Measurements from ENCODE around the gene NAGPA. TPM values are rescaled to one million over a fixed set of nuclear protein-coding genes. Genes with fewer than 3 reads are reported as not detected.

The NAGPA gene
- total and polyA plus RNA-seq, 2 of the 13 experiments (the other 11 are each of a cell fraction or from before 2014, with no cell fraction given) = 27.1 to 60.3 TPM

DNA sequence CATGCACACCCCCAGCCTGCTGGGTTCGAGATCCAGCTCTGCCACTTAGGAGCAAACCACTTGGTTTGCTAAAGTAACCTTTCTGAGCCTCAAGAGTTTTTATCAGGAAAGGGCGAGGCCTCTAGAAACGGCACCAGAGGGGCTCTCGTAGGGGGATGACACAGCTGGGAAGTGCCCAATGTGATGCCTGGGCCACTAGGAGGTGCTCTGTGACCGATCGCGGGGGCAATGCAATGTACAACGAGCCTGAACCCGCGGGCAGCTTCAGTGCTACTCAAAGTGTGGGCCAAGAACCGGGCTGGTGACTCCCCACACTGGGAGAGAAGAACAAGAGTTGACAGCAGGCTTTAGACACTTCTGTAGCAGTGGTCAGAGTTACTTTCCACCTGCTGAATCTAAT, 22.6 kb upstream of the NAGPA start (continued):
- TF ChIP-seq RAD21 (CRISPR knock-in tag; IDR thresholded peaks at IDR 0.05) = peak; percentile 87
- no peak for TF ChIP-seq FOXK1 (CRISPR knock-in tag; IDR thresholded peaks at IDR 0.05; ENCODE audit: borderline replicate concordance, low read depth)
- TF ChIP-seq CEBPB (IDR thresholded peaks at IDR 0.05; ENCODE audit: borderline replicate concordance, low read depth, low read length) = no peak
- TF ChIP-seq ZNF432 (CRISPR knock-in tag; IDR thresholded peaks at IDR 0.05; ENCODE audit: borderline replicate concordance) = no peak
- TF ChIP-seq, protein P1, sequence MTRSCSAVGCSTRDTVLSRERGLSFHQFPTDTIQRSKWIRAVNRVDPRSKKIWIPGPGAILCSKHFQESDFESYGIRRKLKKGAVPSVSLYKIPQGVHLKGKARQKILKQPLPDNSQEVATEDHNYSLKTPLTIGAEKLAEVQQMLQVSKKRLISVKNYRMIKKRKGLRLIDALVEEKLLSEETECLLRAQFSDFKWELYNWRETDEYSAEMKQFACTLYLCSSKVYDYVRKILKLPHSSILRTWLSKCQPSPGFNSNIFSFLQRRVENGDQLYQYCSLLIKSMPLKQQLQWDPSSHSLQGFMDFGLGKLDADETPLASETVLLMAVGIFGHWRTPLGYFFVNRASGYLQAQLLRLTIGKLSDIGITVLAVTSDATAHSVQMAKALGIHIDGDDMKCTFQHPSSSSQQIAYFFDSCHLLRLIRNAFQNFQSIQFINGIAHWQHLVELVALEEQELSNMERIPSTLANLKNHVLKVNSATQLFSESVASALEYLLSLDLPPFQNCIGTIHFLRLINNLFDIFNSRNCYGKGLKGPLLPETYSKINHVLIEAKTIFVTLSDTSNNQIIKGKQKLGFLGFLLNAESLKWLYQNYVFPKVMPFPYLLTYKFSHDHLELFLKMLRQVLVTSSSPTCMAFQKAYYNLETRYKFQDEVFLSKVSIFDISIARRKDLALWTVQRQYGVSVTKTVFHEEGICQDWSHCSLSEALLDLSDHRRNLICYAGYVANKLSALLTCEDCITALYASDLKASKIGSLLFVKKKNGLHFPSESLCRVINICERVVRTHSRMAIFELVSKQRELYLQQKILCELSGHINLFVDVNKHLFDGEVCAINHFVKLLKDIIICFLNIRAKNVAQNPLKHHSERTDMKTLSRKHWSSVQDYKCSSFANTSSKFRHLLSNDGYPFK (CRISPR knock-in tag; IDR thresholded peaks at IDR 0.05; ENCODE audit: borderline replicate concordance) = no peak
- peak; percentile 52; the same call in 1 of the 2 replicates for TF ChIP-seq SMC3 (IDR thresholded peaks at IDR 0.05; ENCODE audit: low read length)
- TF ChIP-seq ZNF20 (CRISPR knock-in tag; IDR thresholded peaks at IDR 0.05) = no peak
- 0 out of 2 replicates have a peak, but pooled peaks have one; percentile 31 for TF ChIP-seq ELF3 (CRISPR knock-in tag; IDR thresholded peaks at IDR 0.05)
- TF ChIP-seq ZFAT (CRISPR knock-in tag; conservative IDR thresholded peaks at IDR 0.05) = 0 out of 2 replicates have a peak, but pooled peaks have one; percentile 41
- no peak for TF ChIP-seq NCOA1 (CRISPR knock-in tag; IDR thresholded peaks at IDR 0.05)
- TF ChIP-seq, protein P2, sequence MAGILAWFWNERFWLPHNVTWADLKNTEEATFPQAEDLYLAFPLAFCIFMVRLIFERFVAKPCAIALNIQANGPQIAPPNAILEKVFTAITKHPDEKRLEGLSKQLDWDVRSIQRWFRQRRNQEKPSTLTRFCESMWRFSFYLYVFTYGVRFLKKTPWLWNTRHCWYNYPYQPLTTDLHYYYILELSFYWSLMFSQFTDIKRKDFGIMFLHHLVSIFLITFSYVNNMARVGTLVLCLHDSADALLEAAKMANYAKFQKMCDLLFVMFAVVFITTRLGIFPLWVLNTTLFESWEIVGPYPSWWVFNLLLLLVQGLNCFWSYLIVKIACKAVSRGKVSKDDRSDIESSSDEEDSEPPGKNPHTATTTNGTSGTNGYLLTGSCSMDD (CRISPR knock-in tag; IDR thresholded peaks at IDR 0.05) = no peak
- TF ChIP-seq IRF2 (CRISPR knock-in tag; IDR thresholded peaks at IDR 0.05) = peak; percentile 30; the same call in 1 of the 2 replicates
- no peak for TF ChIP-seq CBFB (CRISPR knock-in tag; IDR thresholded peaks at IDR 0.05)
- TF ChIP-seq NFE2L1 (CRISPR knock-in tag; IDR thresholded peaks at IDR 0.05; ENCODE audit: borderline replicate concordance) = no peak
- TF ChIP-seq ZNF674 (CRISPR knock-in tag; IDR thresholded peaks at IDR 0.05; ENCODE audit: low read depth) = no peak
- TF ChIP-seq, protein P3, sequence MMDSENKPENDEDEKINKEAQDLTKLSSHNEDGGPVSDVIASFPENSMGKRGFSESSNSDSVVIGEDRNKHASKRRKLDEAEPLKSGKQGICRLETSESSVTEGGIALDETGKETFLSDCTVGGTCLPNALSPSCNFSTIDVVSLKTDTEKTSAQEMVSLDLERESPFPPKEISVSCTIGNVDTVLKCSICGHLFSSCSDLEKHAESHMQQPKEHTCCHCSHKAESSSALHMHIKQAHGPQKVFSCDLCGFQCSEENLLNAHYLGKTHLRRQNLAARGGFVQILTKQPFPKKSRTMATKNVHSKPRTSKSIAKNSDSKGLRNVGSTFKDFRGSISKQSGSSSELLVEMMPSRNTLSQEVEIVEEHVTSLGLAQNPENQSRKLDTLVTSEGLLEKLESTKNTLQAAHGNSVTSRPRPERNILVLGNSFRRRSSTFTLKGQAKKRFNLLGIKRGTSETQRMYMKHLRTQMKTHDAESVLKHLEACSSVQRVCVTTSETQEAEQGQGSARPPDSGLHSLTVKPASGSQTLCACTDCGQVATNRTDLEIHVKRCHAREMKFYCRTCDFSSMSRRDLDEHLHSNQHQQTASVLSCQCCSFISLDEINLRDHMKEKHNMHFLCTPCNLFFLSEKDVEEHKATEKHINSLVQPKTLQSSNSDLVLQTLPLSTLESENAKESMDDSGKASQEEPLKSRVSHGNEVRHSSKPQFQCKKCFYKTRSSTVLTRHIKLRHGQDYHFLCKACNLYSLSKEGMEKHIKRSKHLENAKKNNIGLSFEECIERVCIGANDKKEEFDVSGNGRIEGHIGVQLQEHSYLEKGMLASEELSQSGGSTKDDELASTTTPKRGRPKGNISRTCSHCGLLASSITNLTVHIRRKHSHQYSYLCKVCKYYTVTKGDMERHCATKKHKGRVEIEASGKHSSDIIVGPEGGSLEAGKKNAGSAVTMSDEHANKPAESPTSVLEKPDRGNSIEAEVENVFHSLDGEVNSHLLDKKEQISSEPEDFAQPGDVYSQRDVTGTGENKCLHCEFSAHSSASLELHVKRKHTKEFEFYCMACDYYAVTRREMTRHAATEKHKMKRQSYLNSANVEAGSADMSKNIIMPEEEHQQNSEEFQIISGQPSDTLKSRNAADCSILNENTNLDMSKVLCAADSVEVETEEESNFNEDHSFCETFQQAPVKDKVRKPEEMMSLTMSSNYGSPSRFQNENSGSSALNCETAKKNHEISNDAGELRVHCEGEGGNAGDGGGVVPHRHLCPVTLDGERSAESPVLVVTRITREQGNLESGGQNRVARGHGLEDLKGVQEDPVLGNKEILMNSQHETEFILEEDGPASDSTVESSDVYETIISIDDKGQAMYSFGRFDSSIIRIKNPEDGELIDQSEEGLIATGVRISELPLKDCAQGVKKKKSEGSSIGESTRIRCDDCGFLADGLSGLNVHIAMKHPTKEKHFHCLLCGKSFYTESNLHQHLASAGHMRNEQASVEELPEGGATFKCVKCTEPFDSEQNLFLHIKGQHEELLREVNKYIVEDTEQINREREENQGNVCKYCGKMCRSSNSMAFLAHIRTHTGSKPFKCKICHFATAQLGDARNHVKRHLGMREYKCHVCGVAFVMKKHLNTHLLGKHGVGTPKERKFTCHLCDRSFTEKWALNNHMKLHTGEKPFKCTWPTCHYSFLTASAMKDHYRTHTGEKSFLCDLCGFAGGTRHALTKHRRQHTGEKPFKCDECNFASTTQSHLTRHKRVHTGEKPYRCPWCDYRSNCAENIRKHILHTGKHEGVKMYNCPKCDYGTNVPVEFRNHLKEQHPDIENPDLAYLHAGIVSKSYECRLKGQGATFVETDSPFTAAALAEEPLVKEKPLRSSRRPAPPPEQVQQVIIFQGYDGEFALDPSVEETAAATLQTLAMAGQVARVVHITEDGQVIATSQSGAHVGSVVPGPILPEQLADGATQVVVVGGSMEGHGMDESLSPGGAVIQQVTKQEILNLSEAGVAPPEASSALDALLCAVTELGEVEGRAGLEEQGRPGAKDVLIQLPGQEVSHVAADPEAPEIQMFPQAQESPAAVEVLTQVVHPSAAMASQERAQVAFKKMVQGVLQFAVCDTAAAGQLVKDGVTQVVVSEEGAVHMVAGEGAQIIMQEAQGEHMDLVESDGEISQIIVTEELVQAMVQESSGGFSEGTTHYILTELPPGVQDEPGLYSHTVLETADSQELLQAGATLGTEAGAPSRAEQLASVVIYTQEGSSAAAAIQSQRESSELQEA (CRISPR knock-in tag; IDR thresholded peaks at IDR 0.05; ENCODE audit: not compliant biosample characterization) = no peak
- TF ChIP-seq, protein P4, sequence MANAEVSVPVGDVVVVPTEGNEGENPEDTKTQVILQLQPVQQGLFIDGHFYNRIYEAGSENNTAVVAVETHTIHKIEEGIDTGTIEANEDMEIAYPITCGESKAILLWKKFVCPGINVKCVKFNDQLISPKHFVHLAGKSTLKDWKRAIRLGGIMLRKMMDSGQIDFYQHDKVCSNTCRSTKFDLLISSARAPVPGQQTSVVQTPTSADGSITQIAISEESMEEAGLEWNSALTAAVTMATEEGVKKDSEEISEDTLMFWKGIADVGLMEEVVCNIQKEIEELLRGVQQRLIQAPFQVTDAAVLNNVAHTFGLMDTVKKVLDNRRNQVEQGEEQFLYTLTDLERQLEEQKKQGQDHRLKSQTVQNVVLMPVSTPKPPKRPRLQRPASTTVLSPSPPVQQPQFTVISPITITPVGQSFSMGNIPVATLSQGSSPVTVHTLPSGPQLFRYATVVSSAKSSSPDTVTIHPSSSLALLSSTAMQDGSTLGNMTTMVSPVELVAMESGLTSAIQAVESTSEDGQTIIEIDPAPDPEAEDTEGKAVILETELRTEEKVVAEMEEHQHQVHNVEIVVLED (CRISPR knock-in tag; IDR thresholded peaks at IDR 0.05; ENCODE audit: borderline replicate concordance) = no peak

All from HepG2 (cell line).